Endothelial cell of umbilical vein (primary cell): Measurements from ENCODE around the gene SLC26A8. TPM values are rescaled to one million over a fixed set of nuclear protein-coding genes. Genes with fewer than 3 reads are reported as not detected.

ENCODE experiments used
- BruUV-seq: library from RNA; stranded (reverse); fragments of 400-500 nt; replicated peaks from 2 replicates; lab custom pipeline; 2021; lab: Mats Ljungman, UMichigan
- CTCF ChIA-PET: fragments of 300-600, 350-600 bp; sonication (Branson Sonifier 250); formaldehyde crosslinking; loops from one replicate; lab custom pipeline; 2021; ENCODE audit warnings: antibody characterized with exemption, inconsistent platforms; lab: Charles Lee
- POLR2A ChIA-PET: fragments of 300-600, 350-600 bp; sonication (Branson Sonifier 250); formaldehyde crosslinking; loops from one replicate; lab custom pipeline; 2021; ENCODE audit warnings: antibody characterized with exemption, inconsistent platforms; lab: Charles Lee
- DNase-seq: peaks from one replicate; pipeline ENCODE4 v3.0.0-alpha.2; 2011; ENCODE audit warnings: low read depth, low spot score
- FAIRE-seq: peaks from 2 replicates; lab custom pipeline; 2011; peaks lifted over from hg19 to GRCh38; lab: Jason Lieb, UNC
- H2AFZ ChIP-seq: 2 replicates; pipeline ENCODE4 v1.6.0; 2012; ENCODE audit warnings: low read depth, low read length, control low read depth, inconsistent platforms
- H3K27ac ChIP-seq: 2 replicates; pipeline ENCODE4 v1.5.1; 2011; ENCODE audit warnings: low read depth, mild to moderate bottlenecking, control low read depth, low read length, moderate library complexity; ENCODE audit not compliant: insufficient read depth
- H3K27me3 ChIP-seq, 2 experiments: 2 replicates each; pipeline versions ENCODE4 v1.6.0 to v1.6.1; 2011; ENCODE audit warnings: low read length in 2 of 2, mixed read lengths in 1 of 2; ENCODE audit not compliant: control insufficient read depth in 2 of 2, insufficient read depth in 2 of 2
- H3K36me3 ChIP-seq, 2 experiments: 2 replicates in 1 of 2; 3 replicates in 1 of 2; pipeline ENCODE4 v1.5.1; 2011; ENCODE audit warnings: low read length in 2 of 2, mild to moderate bottlenecking in 1 of 2, moderate library complexity in 1 of 2; ENCODE audit not compliant: control insufficient read depth in 2 of 2, insufficient read depth in 2 of 2; ENCODE audit errors: extremely low read depth in 1 of 2
- H3K4me1 ChIP-seq: 3 replicates; pipeline ENCODE4 v1.5.1; 2011; ENCODE audit warnings: mild to moderate bottlenecking, low read length; ENCODE audit not compliant: control insufficient read depth, insufficient read depth; ENCODE audit errors: extremely low read depth
- H3K4me2 ChIP-seq: 2 replicates; pipeline ENCODE4 v1.6.1; 2011; ENCODE audit warnings: low read length, control low read depth, mixed read lengths; ENCODE audit not compliant: insufficient read depth
- H3K4me3 ChIP-seq, 3 experiments: fragments of 200-600 bp in 1 of 3; sonication (generic), shearing (Covaris generic) in 1 of 3; replicated peaks in 1 of 3; 2 replicates each; pipeline ENCODE4 v1.5.1; 2011 to 2016; ENCODE audit warnings: control low read depth in 3 of 3, low read length in 3 of 3, mild to moderate bottlenecking in 2 of 3, inconsistent platforms in 1 of 3, low read depth in 1 of 3, moderate library complexity in 1 of 3; ENCODE audit not compliant: insufficient read depth in 1 of 3
- H3K79me2 ChIP-seq: 2 replicates; pipeline ENCODE4 v1.6.0; 2012; ENCODE audit warnings: low read length, inconsistent platforms; ENCODE audit not compliant: control insufficient read depth, insufficient read depth
- H3K9ac ChIP-seq: replicated peaks from 2 replicates; pipeline ENCODE3; 2011; ENCODE audit warnings: low read length, control low read depth; ENCODE audit not compliant: insufficient read depth; ENCODE audit errors: extremely low read depth
- H3K9me1 ChIP-seq: replicated peaks from 3 replicates; pipeline ENCODE4 v1.6.0; 2011; ENCODE audit warnings: mild to moderate bottlenecking, low read length; ENCODE audit not compliant: control insufficient read depth, insufficient read depth; ENCODE audit errors: extremely low read depth
- H3K9me3 ChIP-seq: replicated peaks from 2 replicates; pipeline ENCODE4 v1.5.1; 2012; ENCODE audit warnings: low read length, inconsistent platforms; ENCODE audit not compliant: control insufficient read depth, insufficient read depth
- H4K20me1 ChIP-seq: replicated peaks from 2 replicates; pipeline ENCODE3; 2011; ENCODE audit warnings: mild to moderate bottlenecking, low read length; ENCODE audit not compliant: control insufficient read depth, insufficient read depth; ENCODE audit errors: extremely low read depth
- EZH2 ChIP-seq: IDR thresholded peaks from 2 replicates; pipeline ENCODE4 v1.6.1; 2012; ENCODE audit warnings: borderline replicate concordance, low read depth, mild to moderate bottlenecking, moderate library complexity, low read length, inconsistent platforms; ENCODE audit not compliant: severe bottlenecking
- FOS ChIP-seq: IDR thresholded peaks from 2 replicates; pipeline ENCODE4 v1.6.1; 2011; ENCODE audit warnings: mild to moderate bottlenecking, low read length, moderate library complexity, borderline replicate concordance; ENCODE audit not compliant: insufficient read depth
- GATA2 ChIP-seq: IDR thresholded peaks from 2 replicates; pipeline ENCODE4 v1.7.0; 2011; ENCODE audit warnings: low read depth, mild to moderate bottlenecking, moderate library complexity, mixed read lengths, low read length; ENCODE audit not compliant: insufficient read length, insufficient read depth
- JUN ChIP-seq: IDR thresholded peaks from 2 replicates; pipeline ENCODE4 v1.6.1; 2011; ENCODE audit warnings: borderline replicate concordance, low read depth; ENCODE audit not compliant: insufficient read length, insufficient read depth
- MYC ChIP-seq: IDR thresholded peaks from one replicate; pipeline ENCODE4 v1.6.1; 2011; ENCODE audit warnings: mild to moderate bottlenecking, low read depth, low read length
- POLR2A ChIP-seq: IDR thresholded peaks from 2 replicates; pipeline ENCODE4 v1.6.1; 2012; ENCODE audit warnings: low read depth, mild to moderate bottlenecking, control low read depth, low read length
- POLR2AphosphoS5 ChIP-seq: IDR thresholded peaks from 2 replicates; pipeline ENCODE4 v1.6.1; 2012; ENCODE audit warnings: low read depth, mild to moderate bottlenecking, control low read depth, low read length, moderate library complexity; ENCODE audit not compliant: insufficient read depth
- dilution Hi-C: fragments of 300-500 bp; cut with MboI; formaldehyde crosslinking; loops from one replicate; pipeline ENCODE4 v1.15.0; 2019; ENCODE audit warnings: low sequenced_read_pairs; ENCODE audit not compliant: extremely low pct_ligation_motif_present
- intact Hi-C: fragments of 100-400 bp; cut with micrococcal nuclease; formaldehyde crosslinking; loops from one replicate; pipeline ENCODE4 v1.10.0; 2022
- polyA plus RNA-seq, 4 experiments: library from polyadenylated mRNA; depleted of rRNA in 3 of 4; stranded (reverse) in 3 of 4; unstranded in 1 of 4; fragments of >200 nt; gene quantifications; 2 replicates each; pipeline versions ENCODE4 v1.2.1 to v1.2.3, GENCODE V29; 2011 to 2012; ENCODE audit warnings: missing spikeins in 1 of 4
- total RNA-seq: library from RNA; stranded (reverse); gene quantifications from 2 replicates; pipeline ENCODE4 v1.2.3, GENCODE V29; 2021
- TF ChIP-seq, protein P1 (sequence below), 2 donors: IDR thresholded peaks; 1 replicate in 1 of 2; 2 replicates in 1 of 2; pipeline ENCODE4 v1.5.1; 2011; ENCODE audit warnings: low read length in 2 of 2, mild to moderate bottlenecking in 2 of 2, moderate library complexity in 2 of 2, control low read depth in 1 of 2, inconsistent platforms in 1 of 2, low read depth in 1 of 2; ENCODE audit not compliant: insufficient read depth in 1 of 2; ENCODE audit errors: extremely low read depth in 1 of 2
- TF ChIP-seq, protein P2 (sequence below): IDR thresholded peaks from 2 replicates; pipeline ENCODE4 v1.6.1; 2011; ENCODE audit not compliant: insufficient read depth, insufficient read length

Gene SLC26A8
- total and polyA plus RNA-seq, 2 donors (not counting 3 experiments of a cell fraction or from before 2014, with no cell fraction given): 0.01 TPM; not detected in 1

DNA sequence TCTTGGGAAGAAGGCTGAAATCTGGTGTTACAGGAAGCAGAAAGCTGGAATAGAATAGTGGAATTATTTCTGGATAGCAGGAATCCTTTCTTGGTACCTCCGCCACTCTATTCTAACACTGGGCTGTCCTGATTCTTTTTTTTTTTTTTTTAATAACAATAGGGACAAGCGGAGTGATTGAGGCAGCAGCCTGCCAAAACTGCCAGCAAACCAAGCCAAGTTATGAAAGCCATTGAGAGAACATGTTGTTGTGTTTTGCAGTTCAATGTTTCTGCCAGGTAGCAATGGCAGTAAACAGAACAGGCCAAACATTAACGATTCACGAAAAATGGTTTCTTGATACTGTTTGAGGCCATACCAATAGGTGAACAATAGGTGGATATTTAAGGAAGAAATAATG, 47.1 kb downstream of the SLC26A8 start:
- no peak overlapping the region for H3K4me3 ChIP-seq
- BruUV-seq: no TSS peak

More for the DNA sequence above, 47.1 kb downstream of the SLC26A8 start:
- Histone ChIP-seq H3K27me3 (peaks cover 0 to 4% of the 10 kb centered on the region in 2 experiments), H3K9ac (no peak overlapping the region), H3K27ac (no peak overlapping the region), H3K9me3 (no peaks in the 10 kb centered on the region), H4K20me1 (no peaks in the 10 kb centered on the region), H3K79me2 (no peaks in the 10 kb centered on the region), H3K4me2 (no peak overlapping the region), H3K36me3 (no peaks in the 10 kb centered on the region), H2AFZ (no peak overlapping the region), H3K9me1 (no peaks in the 10 kb centered on the region), H3K4me1 (no peaks in the 10 kb centered on the region)
- TF ChIP-seq, protein P1, sequence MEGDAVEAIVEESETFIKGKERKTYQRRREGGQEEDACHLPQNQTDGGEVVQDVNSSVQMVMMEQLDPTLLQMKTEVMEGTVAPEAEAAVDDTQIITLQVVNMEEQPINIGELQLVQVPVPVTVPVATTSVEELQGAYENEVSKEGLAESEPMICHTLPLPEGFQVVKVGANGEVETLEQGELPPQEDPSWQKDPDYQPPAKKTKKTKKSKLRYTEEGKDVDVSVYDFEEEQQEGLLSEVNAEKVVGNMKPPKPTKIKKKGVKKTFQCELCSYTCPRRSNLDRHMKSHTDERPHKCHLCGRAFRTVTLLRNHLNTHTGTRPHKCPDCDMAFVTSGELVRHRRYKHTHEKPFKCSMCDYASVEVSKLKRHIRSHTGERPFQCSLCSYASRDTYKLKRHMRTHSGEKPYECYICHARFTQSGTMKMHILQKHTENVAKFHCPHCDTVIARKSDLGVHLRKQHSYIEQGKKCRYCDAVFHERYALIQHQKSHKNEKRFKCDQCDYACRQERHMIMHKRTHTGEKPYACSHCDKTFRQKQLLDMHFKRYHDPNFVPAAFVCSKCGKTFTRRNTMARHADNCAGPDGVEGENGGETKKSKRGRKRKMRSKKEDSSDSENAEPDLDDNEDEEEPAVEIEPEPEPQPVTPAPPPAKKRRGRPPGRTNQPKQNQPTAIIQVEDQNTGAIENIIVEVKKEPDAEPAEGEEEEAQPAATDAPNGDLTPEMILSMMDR (IDR thresholded peaks at IDR 0.05; ENCODE audit: extremely low read depth in 1 of 2, insufficient read depth in 1 of 2, low read depth in 1 of 2, low read length in 2 of 2): no peak
- TF ChIP-seq POLR2AphosphoS5 (no peak), MYC (no peak), POLR2A (no peak), EZH2 (no peak), JUN (no peak), FOS (no peak), GATA2 (no peak)
- TF ChIP-seq, protein P2, sequence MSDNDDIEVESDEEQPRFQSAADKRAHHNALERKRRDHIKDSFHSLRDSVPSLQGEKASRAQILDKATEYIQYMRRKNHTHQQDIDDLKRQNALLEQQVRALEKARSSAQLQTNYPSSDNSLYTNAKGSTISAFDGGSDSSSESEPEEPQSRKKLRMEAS: no peak
- FAIRE-seq (no peak), DNase-seq (no peak)
- dilution Hi-C loops (no loop called here), intact Hi-C loops (no loop called here)
- ChIA-PET CTCF (no interaction called here), POLR2A (no interaction called here)
